ENCODE results near the gene MARK4.

DNA sequence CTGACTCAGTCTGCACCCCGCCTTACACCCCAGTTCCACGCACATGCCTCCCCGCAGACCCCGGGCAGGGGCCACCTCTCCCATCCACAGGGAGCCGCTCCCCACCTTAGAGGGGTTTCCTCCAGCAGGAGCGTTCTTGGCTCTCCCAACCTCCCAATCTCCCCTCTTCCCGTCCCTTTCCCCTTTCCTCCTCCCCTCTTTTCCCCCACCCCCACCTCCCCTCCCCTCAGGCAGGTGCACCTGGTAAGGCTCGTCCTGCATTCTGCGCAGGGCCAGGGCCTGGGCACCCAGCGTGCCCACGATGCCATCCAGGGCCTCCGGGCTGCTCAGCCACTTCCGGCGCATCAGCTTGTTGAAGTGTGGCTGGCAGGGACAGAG, 33.1 kb upstream of the MARK4 start:
- TF ChIP-seq EZH2 (IDR thresholded peaks at IDR 0.05) (no peak), POLR2AphosphoS5 (IDR thresholded peaks at IDR 0.05; ENCODE audit: borderline replicate concordance, low read depth, low read length) (no peak)
